BLaER1 (cell line): ENCODE measurements around the gene IGLL5.
A peak's percentile ranks its signal among the peaks of the same experiment; 100 is the strongest.

Source experiments
- H3K27ac ChIP-seq: shearing (Covaris generic); formaldehyde crosslinking; 2 replicates; pipeline ENCODE4 v1.8.1; 2022
- H3K27me3 ChIP-seq: shearing (Covaris generic); formaldehyde crosslinking; 2 replicates; pipeline ENCODE4 v1.8.1; 2022
- H3K36me3 ChIP-seq: shearing (Covaris generic); formaldehyde crosslinking; 2 replicates; pipeline ENCODE4 v1.8.1; 2022
- H3K4me1 ChIP-seq: shearing (Covaris generic); formaldehyde crosslinking; 2 replicates; pipeline ENCODE4 v1.8.1; 2022
- H3K4me2 ChIP-seq: shearing (Covaris generic); formaldehyde crosslinking; 2 replicates; pipeline ENCODE4 v1.8.1; 2022
- H3K4me3 ChIP-seq: shearing (Covaris generic); formaldehyde crosslinking; 2 replicates; pipeline ENCODE4 v1.8.1; 2022
- H3K9ac ChIP-seq: shearing (Covaris generic); formaldehyde crosslinking; 2 replicates; pipeline ENCODE4 v1.8.1; 2022
- H3K9me3 ChIP-seq: shearing (Covaris generic); formaldehyde crosslinking; 2 replicates; pipeline ENCODE4 v1.8.1; 2022
- H4K20me1 ChIP-seq: shearing (Covaris generic); formaldehyde crosslinking; 2 replicates; pipeline ENCODE4 v1.8.1; 2022
- Cebpa-rat ChIP-seq: shearing (Covaris generic); IDR thresholded peaks from 2 replicates; pipeline ENCODE4 v1.8.1; 2022

The IGLL5 gene

GRCh38 chr22:22942511-22943329, 55.1 kb downstream of the IGLL5 start:
- Histone ChIP-seq H3K27ac (peak overlapping the region; percentile 98), H3K4me1 (peaks cover 79% of the 10 kb centered on the region), H4K20me1 (no peaks in the 10 kb centered on the region), H3K4me2 (peak overlapping the region; percentile 90), H3K36me3 (no peaks in the 10 kb centered on the region), H3K9ac (peak overlapping the region; percentile 75), H3K9me3 (no peaks in the 10 kb centered on the region), H3K4me3 (peak overlapping the region; percentile 42; the same call in 1 of the 2 replicates), H3K27me3 (no peaks in the 10 kb centered on the region)
- TF ChIP-seq Cebpa-rat, result no peak

GRCh38 chr22:22943521-22944267, 56.1 kb downstream of the IGLL5 start:
- Histone ChIP-seq H3K36me3 (no peaks in the 10 kb centered on the region), H3K9ac (peak overlapping the region; percentile 75; the same call in 1 of the 2 replicates), H3K27me3 (no peaks in the 10 kb centered on the region), H3K4me1 (peaks cover 69% of the 10 kb centered on the region), H3K9me3 (no peaks in the 10 kb centered on the region), H3K4me2 (peak overlapping the region; percentile 90), H4K20me1 (no peaks in the 10 kb centered on the region), H3K4me3 (peak overlapping the region; percentile 42; the same call in 1 of the 2 replicates), H3K27ac (peak overlapping the region; percentile 98)
- TF ChIP-seq Cebpa-rat, result no peak

- peak overlapping the region; percentile 90 for H3K4me2 ChIP-seq
- H3K4me1 ChIP-seq, result peaks cover 62% of the 10 kb centered on the region
- H3K36me3 ChIP-seq, result no peaks in the 10 kb centered on the region
- H3K9me3 ChIP-seq, result no peaks in the 10 kb centered on the region
- TF ChIP-seq Cebpa-rat, result no peak
- H4K20me1 ChIP-seq, result no peaks in the 10 kb centered on the region
- H3K4me3 ChIP-seq, result no peak overlapping the region
- no peaks in the 10 kb centered on the region for H3K27me3 ChIP-seq
- H3K27ac ChIP-seq, result peak overlapping the region; percentile 35
- no peak overlapping the region for H3K9ac ChIP-seq
These were observed 56.8 kb downstream of the IGLL5 start for GRCh38 chr22:22944268-22944985.

GRCh38 chr22:22945195-22945594, 57.6 kb downstream of the IGLL5 start:
- Histone ChIP-seq H3K4me2 (peak overlapping the region; percentile 90), H3K27ac (no peak overlapping the region), H3K9ac (no peak overlapping the region), H3K36me3 (no peaks in the 10 kb centered on the region), H3K27me3 (no peaks in the 10 kb centered on the region), H3K9me3 (no peaks in the 10 kb centered on the region), H3K4me1 (peaks cover 54% of the 10 kb centered on the region), H3K4me3 (no peak overlapping the region), H4K20me1 (no peaks in the 10 kb centered on the region)
- no peak for TF ChIP-seq Cebpa-rat
